ENCODE data around the gene PCAT6. TPM values are rescaled to one million over a fixed set of nuclear protein-coding genes. Genes with fewer than 3 reads are reported as not detected.

The PCAT6 gene
- polyA plus RNA-seq, 2 of the 4 experiments (the other 2 are of a cell fraction): 2.3 to 2.4 TPM

DNA sequence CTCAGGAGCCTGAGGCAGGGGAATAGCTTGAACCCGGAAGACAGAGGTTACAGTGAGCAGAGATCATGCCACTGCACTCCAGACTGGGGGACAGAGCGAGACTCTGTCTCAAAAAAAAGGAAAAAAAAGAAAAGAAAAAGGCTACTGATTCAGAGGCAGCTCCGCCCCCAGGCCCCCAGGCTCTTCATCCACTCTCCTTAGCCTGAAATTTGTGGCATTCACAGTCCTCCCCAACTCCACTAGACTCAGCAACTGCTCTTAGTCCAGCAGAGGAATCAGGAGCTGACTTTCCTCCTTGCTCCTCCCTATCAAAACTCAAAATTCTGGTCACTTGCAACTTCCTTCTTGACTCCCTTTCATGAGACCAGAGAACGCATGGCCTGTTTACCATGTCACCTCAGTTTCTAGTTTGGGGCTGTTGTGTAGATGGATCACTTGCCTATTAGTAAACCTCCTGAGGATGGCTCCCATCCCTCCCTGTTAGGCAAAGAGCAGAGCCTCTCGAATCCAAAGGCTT lies 27.1 kb downstream of the PCAT6 start:
- no peak for FAIRE-seq
- ATAC-seq: no peak
- Histone ChIP-seq H3K4me2 (no peak overlapping the region), H3K4me1 (no peaks in the 10 kb centered on the region), H3K27ac (no peak overlapping the region), H3K9me3 (no peaks in the 10 kb centered on the region), H3K4me3 (no peak overlapping the region)
- TF ChIP-seq MAZ (IDR thresholded peaks at IDR 0.05; ENCODE audit: borderline replicate concordance, low read depth, low read length) (no peak), TFCP2L1 (CRISPR knock-in tag; IDR thresholded peaks at IDR 0.05) (no peak), HOXB13 (CRISPR knock-in tag; IDR thresholded peaks at IDR 0.05; ENCODE audit: low read depth) (no peak), MAFK (IDR thresholded peaks at IDR 0.05; ENCODE audit: partially characterized antibody) (no peak), BHLHE40 (IDR thresholded peaks at IDR 0.05; ENCODE audit: low read depth, low read length) (no peak)
- POLR2A ChIA-PET: no interaction called here
- no peak for DNase-seq (ENCODE audit: low read depth in 1 of 2, low spot score in 1 of 2)
- WGBS (ENCODE audit: missing lambda C conversion rate): 67% methylated on average over 5 of the region's 5 CpGs
- CTCF ChIA-PET: no interaction called here

DNA sequence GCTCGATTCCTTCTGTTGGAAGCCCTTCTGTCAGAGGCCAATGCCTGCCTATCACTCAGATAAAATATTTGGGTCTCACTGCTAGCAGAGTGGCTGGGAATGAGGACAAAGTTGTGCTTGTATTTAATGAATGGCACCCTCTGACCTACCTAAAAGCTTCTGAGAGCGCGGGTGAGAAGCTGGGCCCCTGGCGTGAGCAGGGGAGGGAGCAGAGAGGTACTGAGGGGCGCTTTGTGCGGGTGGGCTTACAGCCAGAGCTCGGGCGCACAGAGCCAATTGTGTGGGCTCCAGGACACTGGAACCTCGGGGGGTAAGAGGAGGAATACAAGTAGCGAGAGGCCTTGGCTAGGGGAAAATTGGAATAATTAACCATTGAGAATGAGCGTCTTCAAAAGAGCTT lies 32.3 kb downstream of the PCAT6 start:
- ATAC-seq: no peak
- CTCF ChIA-PET: interaction anchor here (2.3 kb wide), 1 partner anchor 9 kb away, joined by 8 read pairs; no protein-coding TSS in a partner anchor

DNA sequence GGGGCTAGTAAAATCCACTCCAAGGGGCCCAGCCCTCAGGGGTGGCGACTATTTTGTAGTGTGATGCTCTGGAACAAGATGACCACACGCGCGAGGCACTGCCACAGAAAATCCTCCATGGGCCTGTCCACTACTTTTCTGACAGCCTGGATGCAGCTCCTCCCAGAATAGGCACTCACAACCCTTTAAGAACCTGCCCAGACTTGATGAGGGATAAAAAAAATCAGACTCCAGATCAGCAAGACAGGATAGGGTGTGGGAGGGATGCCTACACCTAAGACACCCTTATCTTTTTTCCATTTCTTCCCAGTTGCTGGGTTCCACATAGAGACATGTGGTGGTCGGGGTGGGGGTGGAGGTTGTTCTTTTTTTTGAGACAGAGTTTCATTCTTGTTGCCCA lies 33.5 kb downstream of the PCAT6 start:
- Histone ChIP-seq H3K9me3 (no peaks in the 10 kb centered on the region), H3K4me1 (no peaks in the 10 kb centered on the region), H3K4me3 (no peak overlapping the region), H3K4me2 (no peak overlapping the region), H3K27ac (no peak overlapping the region)
- CTCF ChIA-PET: interaction anchor here (0.9 to 2.3 kb wide), 2 partner anchors 8 to 17 kb away, joined by 3 to 8 read pairs; no protein-coding TSS in a partner anchor
- POLR2A ChIA-PET: no interaction called here
- ATAC-seq: no peak
- FAIRE-seq: no peak
- DNase-seq (ENCODE audit: low read depth in 1 of 2, low spot score in 1 of 2): no peak
- 72% methylated on average over 5 of the region's 5 CpGs for WGBS (ENCODE audit: missing lambda C conversion rate)
- TF ChIP-seq HMGXB4 (CRISPR knock-in tag; IDR thresholded peaks at IDR 0.05; ENCODE audit: borderline replicate concordance): no peak
- TF ChIP-seq MAX (IDR thresholded peaks at IDR 0.05): no peak
- TF ChIP-seq POLR2AphosphoS2 (conservative IDR thresholded peaks at IDR 0.05; ENCODE audit: low read length): no peak
- TF ChIP-seq BHLHE40 (IDR thresholded peaks at IDR 0.05; ENCODE audit: low read depth, low read length): no peak
- TF ChIP-seq, protein P1, sequence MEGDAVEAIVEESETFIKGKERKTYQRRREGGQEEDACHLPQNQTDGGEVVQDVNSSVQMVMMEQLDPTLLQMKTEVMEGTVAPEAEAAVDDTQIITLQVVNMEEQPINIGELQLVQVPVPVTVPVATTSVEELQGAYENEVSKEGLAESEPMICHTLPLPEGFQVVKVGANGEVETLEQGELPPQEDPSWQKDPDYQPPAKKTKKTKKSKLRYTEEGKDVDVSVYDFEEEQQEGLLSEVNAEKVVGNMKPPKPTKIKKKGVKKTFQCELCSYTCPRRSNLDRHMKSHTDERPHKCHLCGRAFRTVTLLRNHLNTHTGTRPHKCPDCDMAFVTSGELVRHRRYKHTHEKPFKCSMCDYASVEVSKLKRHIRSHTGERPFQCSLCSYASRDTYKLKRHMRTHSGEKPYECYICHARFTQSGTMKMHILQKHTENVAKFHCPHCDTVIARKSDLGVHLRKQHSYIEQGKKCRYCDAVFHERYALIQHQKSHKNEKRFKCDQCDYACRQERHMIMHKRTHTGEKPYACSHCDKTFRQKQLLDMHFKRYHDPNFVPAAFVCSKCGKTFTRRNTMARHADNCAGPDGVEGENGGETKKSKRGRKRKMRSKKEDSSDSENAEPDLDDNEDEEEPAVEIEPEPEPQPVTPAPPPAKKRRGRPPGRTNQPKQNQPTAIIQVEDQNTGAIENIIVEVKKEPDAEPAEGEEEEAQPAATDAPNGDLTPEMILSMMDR (IDR thresholded peaks at IDR 0.05): no peak
- TF ChIP-seq ELK1 (IDR thresholded peaks at IDR 0.05; ENCODE audit: low read depth, low read length): no peak
- no peak for TF ChIP-seq CBX8 (IDR thresholded peaks at IDR 0.05)
- TF ChIP-seq, protein P2, sequence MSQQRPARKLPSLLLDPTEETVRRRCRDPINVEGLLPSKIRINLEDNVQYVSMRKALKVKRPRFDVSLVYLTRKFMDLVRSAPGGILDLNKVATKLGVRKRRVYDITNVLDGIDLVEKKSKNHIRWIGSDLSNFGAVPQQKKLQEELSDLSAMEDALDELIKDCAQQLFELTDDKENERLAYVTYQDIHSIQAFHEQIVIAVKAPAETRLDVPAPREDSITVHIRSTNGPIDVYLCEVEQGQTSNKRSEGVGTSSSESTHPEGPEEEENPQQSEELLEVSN (IDR thresholded peaks at IDR 0.05; ENCODE audit: borderline replicate concordance, low read depth): no peak
- TF ChIP-seq RNF2 (IDR thresholded peaks at IDR 0.05; ENCODE audit: borderline replicate concordance, low read depth): no peak
- no peak for TF ChIP-seq NR3C1 (IDR thresholded peaks at IDR 0.05)

More for the DNA sequence above, 32.3 kb downstream of the PCAT6 start:
- Histone ChIP-seq H3K9me3 (no peaks in the 10 kb centered on the region), H3K27ac (no peak overlapping the region), H3K4me1 (no peaks in the 10 kb centered on the region), H3K4me3 (no peak overlapping the region), H3K4me2 (no peak overlapping the region)
- 72% methylated on average over 11 of the region's 11 CpGs for WGBS (ENCODE audit: missing lambda C conversion rate)
- DNase-seq (ENCODE audit: low read depth in 1 of 2, low spot score in 1 of 2) (no peak), FAIRE-seq (no peak)
- no peak for TF ChIP-seq MAX (IDR thresholded peaks at IDR 0.05)
- no peak for TF ChIP-seq RNF2 (IDR thresholded peaks at IDR 0.05; ENCODE audit: borderline replicate concordance, low read depth)
- no peak for TF ChIP-seq SREBF2 (IDR thresholded peaks at IDR 0.05)
- TF ChIP-seq ELK1 (IDR thresholded peaks at IDR 0.05; ENCODE audit: low read depth, low read length): no peak
- TF ChIP-seq MYC (IDR thresholded peaks at IDR 0.05; ENCODE audit: borderline replicate concordance, low read length): no peak
- TF ChIP-seq HMGXB4 (CRISPR knock-in tag; IDR thresholded peaks at IDR 0.05; ENCODE audit: borderline replicate concordance): no peak
- TF ChIP-seq GATA3 (IDR thresholded peaks at IDR 0.05; ENCODE audit: borderline replicate concordance): no peak
- TF ChIP-seq TP53 (CRISPR knock-in tag; IDR thresholded peaks at IDR 0.05): no peak
- TF ChIP-seq KDM5A (IDR thresholded peaks at IDR 0.05): no peak
- TF ChIP-seq POLR2AphosphoS2 (conservative IDR thresholded peaks at IDR 0.05; ENCODE audit: low read length): no peak
- TF ChIP-seq CBX2 (IDR thresholded peaks at IDR 0.05; ENCODE audit: borderline replicate concordance, low read depth): no peak
- TF ChIP-seq NR3C1 (IDR thresholded peaks at IDR 0.05): no peak
- POLR2A ChIA-PET: no interaction called here
